Sigmoid colon (tissue), 7 donors: ENCODE data around the gene MC2R. TPM values are rescaled to one million over a fixed set of nuclear protein-coding genes. Genes with fewer than 3 reads are reported as not detected.

Source experiments
- DNase-seq: peaks from one replicate; pipeline ENCODE4 v3.0.0-alpha.2; 2019
- H3K27ac ChIP-seq, 4 donors: fragments of 200-600 bp; sonication (generic); one replicate each; pipeline ENCODE4 v1.5.1; 2016 to 2019; ENCODE audit warnings: mild to moderate bottlenecking in 1 of 4
- H3K27me3 ChIP-seq, 3 donors: fragments of 200-600 bp; sonication (generic); one replicate each; pipeline ENCODE4 v1.5.1; 2019; ENCODE audit warnings: mild to moderate bottlenecking in 1 of 3
- H3K36me3 ChIP-seq, 4 donors: fragments of 200-600 bp; sonication (generic); one replicate each; pipeline ENCODE4 v1.5.1; 2016 to 2019
- H3K4me1 ChIP-seq, 4 donors: fragments of 200-600 bp; sonication (generic); one replicate each; pipeline ENCODE4 v1.5.1; 2017 to 2019
- H3K4me3 ChIP-seq, 4 donors: fragments of 200-600 bp; sonication (generic); one replicate each; pipeline ENCODE4 v1.5.1; 2017 to 2019; ENCODE audit warnings: mild to moderate bottlenecking in 2 of 4, moderate library complexity in 1 of 4
- H3K9me3 ChIP-seq, 4 donors: fragments of 200-600 bp in 3 of 4; sonication (generic) in 3 of 4; one replicate each; pipeline versions ENCODE4 v1.5.1 to v1.6.1; 2013 to 2019
- CTCF ChIP-seq, 4 experiments: fragments of 450-650 bp in 3 of 4; fragments of 200-600 bp in 1 of 4; IDR thresholded peaks; one replicate each; pipeline ENCODE4 v1.5.1; 2016 to 2019; ENCODE audit warnings: antibody characterized with exemption in 4 of 4, mild to moderate bottlenecking in 3 of 4, moderate library complexity in 2 of 4
- EP300 ChIP-seq, 4 donors: sonication (generic); formaldehyde crosslinking; IDR thresholded peaks; one replicate each; pipeline ENCODE4 v1.6.1; 2017; ENCODE audit warnings: antibody characterized with exemption in 4 of 4
- POLR2A ChIP-seq, 2 donors: fragments of 450-650 bp; IDR thresholded peaks; one replicate each; pipeline ENCODE4 v1.6.1; 2016; ENCODE audit warnings: antibody characterized with exemption in 2 of 2, mild to moderate bottlenecking in 2 of 2, moderate library complexity in 2 of 2
- POLR2AphosphoS5 ChIP-seq, 4 donors: sonication (generic); formaldehyde crosslinking; IDR thresholded peaks; one replicate each; pipeline ENCODE4 v1.6.1; 2017; ENCODE audit warnings: antibody characterized with exemption in 4 of 4
- WGBS, 2 donors: extraction: QIAGEN DNeasy Blood & Tissue Kit; methylation state at CpG; one replicate each; pipeline ENCODE4 v1.1.7; 2013; 5-methylcytosine and 5-hydroxymethylcytosine counted together
- intact Hi-C: fragments of 100-400 bp; cut with DNase I; formaldehyde crosslinking; loops from one replicate; pipeline ENCODE4 v1.15.1; 2023
- polyA plus RNA-seq, 3 donors: library from polyadenylated mRNA; stranded (reverse); fragments of 200-250 nt; gene quantifications; one replicate each; pipeline ENCODE4 v1.2.3, GENCODE V29; 2013
- total RNA-seq, 4 donors: library from RNA; depleted of rRNA; stranded (reverse); fragments of >200 nt; gene quantifications; one replicate each; pipeline ENCODE4 v1.1.0, GENCODE V29; 2016
- donor health status: healthy with polysubstance abuse.
- donor health status: Bipolar disorder and iron deficiency.
- donor health status: healthy.

The MC2R gene
- total and polyA plus RNA-seq, 7 donors: not detected

GRCh38 chr18:13835202-13835601 is 80.1 kb downstream of the MC2R start:
- intact Hi-C loops: no loop called here
- Histone ChIP-seq H3K36me3 (no peaks in the 10 kb centered on the region), H3K27me3 (peaks cover 0 to 17% (median 0%) of the 10 kb centered on the region in 3 donors), H3K4me1 (no peaks in the 10 kb centered on the region), H3K27ac (no peak overlapping the region), H3K4me3 (no peak overlapping the region), H3K9me3 (no peaks in the 10 kb centered on the region)
- DNase-seq: no peak
- WGBS, 2 donors: 67 to 78% methylated on average over 6 of the region's 6 CpGs
- TF ChIP-seq POLR2A (IDR thresholded peaks at IDR 0.05): no peak
- TF ChIP-seq CTCF (IDR thresholded peaks at IDR 0.05): no peak
- no peak for TF ChIP-seq EP300 (IDR thresholded peaks at IDR 0.05)
- TF ChIP-seq POLR2AphosphoS5 (IDR thresholded peaks at IDR 0.05): no peak

- no peak for TF ChIP-seq POLR2AphosphoS5 (IDR thresholded peaks at IDR 0.05)
- no peak for TF ChIP-seq POLR2A (IDR thresholded peaks at IDR 0.05)
- TF ChIP-seq CTCF (IDR thresholded peaks at IDR 0.05): no peak
- no peak for TF ChIP-seq EP300 (IDR thresholded peaks at IDR 0.05)
- Histone ChIP-seq H3K27me3 (peaks cover 0 to 17% (median 0%) of the 10 kb centered on the region in 3 donors), H3K4me1 (no peaks in the 10 kb centered on the region), H3K27ac (no peak overlapping the region), H3K36me3 (no peaks in the 10 kb centered on the region), H3K9me3 (no peaks in the 10 kb centered on the region), H3K4me3 (no peak overlapping the region)
- 15 to 54% methylated on average over 8 of the region's 8 CpGs for whole genome bisulfite sequencing, 2 donors
- DNase-seq: no peak
- intact Hi-C loops: no loop called here
These were observed 80.8 kb downstream of the MC2R start for GRCh38 chr18:13834496-13835015.

Other genes with a start within 250 kb of the MC2R start
- 10 to 100 TPM in 3 of 4 donors, 1 to 10 TPM in 1; 9.0 to 19.6 (median 14.0) TPM for gene FAM210A, start 189.0 kb downstream of the MC2R start, total RNA-seq
- 10 to 100 TPM in 1 of 3 donors, 1 to 10 TPM in 2; 4.8 to 11.3 (median 8.4) TPM for gene FAM210A, start 189.0 kb downstream of the MC2R start, polyA plus RNA-seq
- 10 to 100 TPM; 16.1 to 22.3 (median 21.7) TPM for gene RNMT, start 188.9 kb downstream of the MC2R start, total RNA-seq
- gene RNMT, start 188.9 kb downstream of the MC2R start, polyA plus RNA-seq: 10 to 100 TPM in 1 of 3 donors, 1 to 10 TPM in 2; 7.2 to 11.7 (median 7.9) TPM
- gene MC5R, start 91.4 kb downstream of the MC2R start, total RNA-seq: not detected
- not detected for gene MC5R, start 91.4 kb downstream of the MC2R start, polyA plus RNA-seq
- gene ZNF519, start 216.9 kb upstream of the MC2R start, total RNA-seq: 10 to 100 TPM; 11.8 to 46.0 (median 21.4) TPM
- gene ZNF519, start 216.9 kb upstream of the MC2R start, polyA plus RNA-seq: 1 to 10 TPM in 1 of 3 donors, under 1 TPM in 1, not detected in 1; under 0.01 to 2.3 TPM